Head of caudate nucleus (tissue), 42 donors: ENCODE measurements around the gene HIRA.
A peak's percentile ranks its signal among the peaks of the same experiment; 100 is the strongest.
"Not testable (repeated sequence)": the region's sequence is repeated elsewhere in the genome, so short reads cannot be mapped to it uniquely, and the experiment has no call there.

Source experiments
- DNase-seq, 42 donors: peaks; one replicate each; pipeline versions ENCODE4 v3.0.0 to v3.0.0-alpha.2; 2020 to 2021; ENCODE audit warnings: mixed read lengths in 7 of 42
- intact Hi-C: fragments of 100-400 bp; cut with DNase I; formaldehyde crosslinking; loops from one replicate; pipeline ENCODE4 v1.15.0; 2022

Gene HIRA

GRCh38 chr22:19376247-19376646 lies 55.3 kb downstream of the HIRA start:
- no peak for DNase-seq
- intact Hi-C loops: no loop called here

DNA sequence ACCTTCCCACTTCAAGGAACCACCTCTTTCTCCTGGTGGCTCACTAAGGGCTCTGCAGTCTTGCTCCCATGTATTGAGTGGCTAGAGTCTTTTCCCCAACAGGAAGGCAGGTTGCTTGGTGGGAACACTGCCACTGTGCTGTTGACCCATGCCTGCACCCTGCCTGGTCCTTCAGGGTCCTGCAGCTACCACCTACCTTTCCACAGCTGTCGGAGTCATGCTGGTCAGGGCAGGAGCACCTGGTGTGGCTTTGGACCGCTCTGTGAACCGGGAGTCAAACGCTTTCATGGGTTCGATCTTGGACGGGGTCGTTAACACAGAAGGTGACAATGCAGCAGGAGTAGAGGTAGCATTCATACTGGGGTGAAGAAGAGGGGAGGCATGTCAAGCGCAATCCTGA lies 56.1 kb downstream of the HIRA start:
- intact Hi-C loops: no loop called here
- DNase-seq: peak in 1 of 42 donors; percentile 12

- no peak for DNase-seq
These were observed 57.1 kb downstream of the HIRA start for GRCh38 chr22:19374410-19374809.

DNA sequence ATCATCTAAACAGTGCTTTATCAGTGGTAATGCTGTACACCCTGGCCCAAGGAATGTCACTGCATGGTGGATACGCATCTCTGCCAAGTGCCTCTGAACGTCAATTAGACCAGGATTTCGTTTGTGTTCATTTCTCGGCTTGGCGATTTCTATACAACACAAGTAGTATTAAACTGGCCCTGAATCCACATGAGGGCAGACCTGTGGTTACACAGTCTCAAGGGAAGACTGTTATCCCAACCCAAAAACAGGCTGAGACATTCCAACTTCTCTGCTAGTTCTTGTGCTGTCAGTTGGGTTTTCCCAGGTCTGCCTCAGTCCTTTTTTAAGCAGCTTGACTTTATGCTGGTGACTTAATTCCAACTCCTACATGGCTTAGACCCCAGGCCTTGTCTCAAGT lies 58.1 kb downstream of the HIRA start:
- intact Hi-C loops: no loop called here
- no peak for DNase-seq

More at GRCh38 chr22:19374410-19374809, 57.1 kb downstream of the HIRA start:
- intact Hi-C loops: no loop called here

DNA sequence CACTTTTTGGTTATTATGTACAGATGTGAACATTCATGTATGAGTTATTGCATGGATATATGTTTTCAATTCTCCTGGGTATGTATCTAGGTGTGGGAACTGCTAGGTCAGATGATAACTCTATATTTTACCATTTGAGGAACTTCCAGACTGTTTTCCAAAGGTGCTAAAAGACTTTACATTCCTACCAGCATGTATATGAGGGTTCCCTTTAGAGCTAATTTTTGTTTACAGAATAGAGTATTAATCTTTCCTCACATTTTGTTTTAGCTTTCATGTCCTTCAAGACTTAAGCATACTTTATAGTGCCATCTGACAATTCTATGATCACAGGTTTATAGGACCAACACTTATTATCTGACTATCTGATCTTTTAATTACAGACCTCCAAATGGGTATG lies 59.6 kb downstream of the HIRA start:
- DNase-seq: no peak
- intact Hi-C loops: no loop called here

GRCh38 chr22:19368876-19369275 lies 62.7 kb downstream of the HIRA start:
- DNase-seq: no peak
- intact Hi-C loops: no loop called here

GRCh38 chr22:19367763-19368367 lies 63.7 kb downstream of the HIRA start:
- intact Hi-C loops: no loop called here
- peak in 1 of 42 donors; percentile 1 for DNase-seq

- peak in 1 of 42 donors; percentile 2 for DNase-seq
- intact Hi-C loops: not testable (repeated sequence)
These were observed 68.0 kb downstream of the HIRA start for GRCh38 chr22:19363541-19363940.

- DNase-seq: peak in 3 of 42 donors; percentile 4 to 21 (median 20)
- intact Hi-C loops: no loop called here
These were observed 69.9 kb downstream of the HIRA start for GRCh38 chr22:19361501-19362103.

GRCh38 chr22:19360862-19361261 lies 70.7 kb downstream of the HIRA start:
- peak in 3 of 42 donors; percentile 2 to 18 (median 14) for DNase-seq
- intact Hi-C loops: no loop called here

- DNase-seq: peak in 3 of 42 donors; percentile 10 to 24 (median 22)
These were observed 71.2 kb downstream of the HIRA start for GRCh38 chr22:19360300-19360792.

GRCh38 chr22:19359554-19360299 lies 71.8 kb downstream of the HIRA start:
- DNase-seq: peak in 3 of 42 donors; percentile 5 to 26 (median 7)
- intact Hi-C loops: no loop called here

More at GRCh38 chr22:19360300-19360792, 71.2 kb downstream of the HIRA start:
- intact Hi-C loops: no loop called here

DNA sequence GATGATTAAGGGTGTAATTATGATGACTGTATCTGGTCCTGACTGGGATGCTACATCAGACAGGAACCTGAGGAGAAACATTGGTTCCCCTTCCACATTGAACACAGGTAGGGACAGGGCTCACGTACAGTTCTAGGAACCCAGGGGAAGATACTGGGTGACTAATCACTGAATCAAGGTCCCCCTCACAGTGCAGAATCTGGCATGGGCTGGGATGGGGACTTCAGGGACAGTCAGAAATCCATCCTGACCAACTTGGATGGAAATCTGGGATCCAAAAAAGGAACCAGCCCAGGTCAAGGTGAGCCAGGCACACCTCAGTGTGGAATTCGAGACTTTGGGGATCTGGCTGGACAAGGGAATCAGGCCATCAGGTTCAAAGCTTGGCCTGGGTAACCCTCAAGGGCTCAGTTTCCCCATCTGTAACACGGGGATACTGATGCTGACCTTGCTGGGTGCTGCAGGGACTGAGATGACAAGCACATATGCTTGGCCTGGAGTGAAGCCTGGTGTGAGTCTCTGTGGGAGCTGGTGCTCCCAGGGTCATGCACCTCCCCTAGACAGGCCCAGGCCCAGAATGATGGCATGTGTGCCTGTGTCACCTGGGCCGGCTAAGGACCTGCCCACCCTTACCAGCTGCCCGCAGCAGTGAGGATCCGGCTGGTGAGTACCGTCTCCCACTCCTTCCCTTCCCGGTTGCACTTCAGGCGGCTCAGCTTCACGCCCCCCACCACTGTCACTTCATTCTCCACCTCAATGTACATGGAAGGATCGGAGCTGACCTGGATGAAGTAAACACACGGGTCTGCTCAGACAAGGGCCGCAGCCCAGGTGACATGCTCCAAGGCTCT lies 72.6 kb downstream of the HIRA start:
- intact Hi-C loops: no loop called here
- peak in 3 of 42 donors; percentile 8 to 31 (median 22) for DNase-seq

DNA sequence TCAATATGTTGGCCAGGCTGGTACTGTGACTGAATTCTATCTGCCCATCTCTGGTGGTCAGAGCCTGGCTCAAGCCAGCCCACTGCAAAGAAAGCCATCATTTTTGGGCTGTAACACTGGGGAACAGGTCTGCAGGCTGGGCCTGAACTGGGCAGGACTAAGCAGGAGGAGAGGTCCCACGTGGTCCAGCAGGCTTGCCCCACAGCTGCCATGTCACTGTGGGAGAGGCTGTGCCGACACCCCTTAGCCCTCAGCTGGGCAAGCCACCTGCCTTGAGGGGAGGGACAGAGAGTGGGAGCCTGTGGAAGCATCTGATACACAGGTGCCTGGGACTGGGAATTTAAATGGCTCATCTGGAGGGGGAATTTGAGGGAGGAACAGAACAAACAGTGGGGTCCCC lies 73.3 kb downstream of the HIRA start:
- intact Hi-C loops: no loop called here
- peak in 3 of 42 donors; percentile 6 to 29 (median 18) for DNase-seq

DNA sequence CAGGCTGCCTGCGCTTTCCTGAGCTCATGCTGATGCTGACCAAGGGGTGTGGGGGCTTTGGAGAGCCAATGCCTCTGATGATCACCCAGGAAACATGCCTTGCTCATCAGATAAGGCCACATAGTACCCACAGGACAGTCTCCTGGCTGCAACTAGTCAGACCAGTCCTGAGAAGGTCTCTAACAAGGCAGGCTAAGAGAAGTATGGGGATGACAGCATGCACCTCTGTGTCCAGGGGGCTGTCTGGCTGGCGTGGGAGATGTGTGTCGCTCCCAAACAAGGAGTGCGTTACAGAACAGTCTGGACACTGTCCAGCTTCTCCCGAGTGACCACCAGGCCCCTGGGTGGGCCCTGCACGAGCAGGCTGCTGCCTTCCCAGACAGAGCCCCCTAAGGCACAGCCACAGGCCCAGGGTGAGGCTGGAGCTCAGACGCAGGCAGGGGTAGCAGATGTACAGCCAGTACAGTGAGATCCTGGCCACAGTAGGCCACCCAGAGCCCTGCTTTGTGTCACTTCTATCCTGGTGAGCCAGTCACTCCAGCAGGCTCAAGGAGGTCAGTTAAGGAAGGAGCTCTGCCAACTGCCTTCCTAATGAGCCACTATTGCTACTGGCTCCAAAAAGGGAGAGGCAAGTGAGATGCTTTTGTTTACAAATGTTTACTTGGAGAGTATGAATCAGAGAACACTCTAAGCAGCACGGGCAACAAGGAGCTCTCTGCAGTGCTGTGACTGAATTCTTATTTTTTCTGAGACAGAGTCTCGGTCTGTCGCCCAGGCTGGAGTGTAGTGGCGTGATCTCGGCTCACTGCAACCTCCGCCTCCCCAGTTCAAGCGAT lies 74.0 kb downstream of the HIRA start:
- intact Hi-C loops: no loop called here
- peak in 10 of 42 donors; percentile 3 to 64 (median 20) for DNase-seq

- intact Hi-C loops: no loop called here
These were observed 74.7 kb downstream of the HIRA start for GRCh38 chr22:19356708-19357269.

GRCh38 chr22:19355413-19356157 lies 75.9 kb downstream of the HIRA start:
- intact Hi-C loops: no loop called here
- peak in 2 of 42 donors; percentile 3 to 29 for DNase-seq

More at GRCh38 chr22:19356708-19357269, 74.7 kb downstream of the HIRA start:
- peak in 2 of 42 donors; percentile 8 to 17 for DNase-seq
